GM19452 (cell line): Measurements from ENCODE around the gene CA9.

Experiments used
- ATAC-seq: cut with Tn5 transposase; IDR thresholded peaks from one replicate; pipeline ENCODE4 v1.9.1; 2021; ENCODE audit not compliant: unreplicated experiment

CA9 gene

DNA sequence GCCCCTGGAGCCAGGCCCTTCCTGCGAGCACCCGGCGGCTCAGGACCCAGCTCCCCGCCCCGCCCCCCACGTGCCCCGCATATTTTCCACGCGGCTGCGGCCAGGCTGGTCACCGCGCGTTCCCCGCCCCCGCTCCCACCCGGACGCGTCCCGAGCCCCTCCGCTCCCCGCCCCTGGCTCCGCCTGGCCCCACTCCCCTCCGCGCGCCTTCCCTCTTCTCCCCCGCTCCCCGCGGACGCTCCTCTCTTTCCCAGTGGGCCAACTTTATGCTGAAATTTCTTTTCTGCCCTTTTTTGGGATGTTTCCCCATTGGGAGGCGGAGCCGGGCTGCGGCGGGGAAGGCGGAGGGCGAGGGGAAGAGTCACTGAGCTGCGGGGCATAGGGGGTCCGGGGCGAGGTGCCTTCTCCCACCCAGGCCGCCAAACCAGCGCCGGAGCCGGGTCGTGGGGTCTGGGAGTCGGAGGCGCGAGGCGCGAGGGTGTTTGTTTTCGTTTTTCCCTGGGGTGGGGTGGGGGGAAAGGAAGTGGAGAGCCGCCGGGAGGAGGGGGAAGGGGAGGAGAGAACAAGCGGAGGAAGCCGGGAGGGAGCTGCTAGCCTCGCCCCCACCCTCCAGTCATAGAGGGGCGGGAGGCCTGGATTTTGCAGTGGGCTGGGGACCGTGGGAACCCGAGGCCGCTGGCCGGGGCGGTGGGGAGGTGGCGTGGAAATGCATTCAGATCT is 17.0 kb downstream of the CA9 start:
- no peak for ATAC-seq

DNA sequence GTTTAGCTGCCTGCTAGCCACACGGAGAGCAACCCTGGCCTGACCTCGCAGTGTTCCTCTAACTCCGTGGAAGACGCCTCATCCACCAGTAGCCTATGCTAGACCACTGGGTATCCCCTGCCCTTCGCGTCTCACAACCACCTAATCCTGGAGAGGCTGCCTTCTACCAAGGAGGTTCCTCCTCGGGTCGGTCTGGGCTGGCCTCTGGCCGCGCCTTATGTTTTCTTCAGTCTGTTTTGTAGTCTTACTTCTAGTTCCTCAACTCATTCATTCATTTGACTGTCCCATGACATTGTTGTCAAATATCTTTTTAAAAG is 17.6 kb downstream of the CA9 start:
- no peak for ATAC-seq

DNA sequence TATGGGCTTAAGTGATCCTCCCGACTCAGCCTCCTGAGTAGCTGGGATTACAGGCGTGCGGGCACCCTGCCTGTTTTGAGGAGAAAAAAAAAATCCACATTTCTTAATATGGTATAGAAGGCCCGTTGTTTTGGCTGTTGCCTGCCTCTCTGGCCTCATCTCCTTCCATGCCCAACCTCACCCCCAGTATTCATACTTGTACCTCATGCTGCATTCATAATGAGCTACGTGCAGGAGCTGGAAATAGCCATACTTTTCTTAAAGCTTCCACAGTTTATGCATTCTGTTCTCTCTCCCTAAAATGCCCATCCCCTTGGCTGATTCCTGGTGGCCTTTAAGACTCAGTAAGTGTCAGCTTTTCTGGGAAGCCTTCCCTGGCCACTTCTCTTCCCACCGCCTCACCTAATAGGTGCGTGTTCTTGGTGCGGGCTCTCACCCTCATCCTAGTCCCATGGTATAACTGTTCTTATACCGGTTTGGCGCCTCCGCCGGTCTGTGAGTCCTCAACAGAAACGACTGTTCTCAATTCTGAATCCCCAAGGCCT is 18.1 kb downstream of the CA9 start:
- ATAC-seq = no peak

DNA sequence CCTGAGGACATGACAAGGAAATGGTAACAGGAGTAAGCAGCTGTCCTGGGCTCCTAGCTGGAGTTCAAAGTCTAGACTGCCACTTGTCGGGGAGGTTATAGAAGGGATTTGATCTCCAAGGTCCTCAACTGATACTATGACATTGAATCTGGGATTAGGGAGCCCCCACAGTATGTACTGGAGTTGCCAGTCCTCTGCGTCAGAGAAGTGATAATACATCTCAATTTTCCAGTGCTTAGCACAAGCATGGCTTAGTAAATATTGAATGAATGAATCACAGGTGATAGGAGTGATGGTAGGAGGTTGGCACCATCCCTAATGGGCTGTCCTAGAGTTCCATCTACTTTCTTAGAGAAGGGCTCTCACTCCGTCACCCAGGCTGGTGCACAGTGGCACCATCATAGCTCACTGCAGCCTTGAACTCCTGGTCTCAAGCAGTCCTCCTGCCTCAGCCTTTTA is 22.2 kb downstream of the CA9 start:
- no peak for ATAC-seq

DNA sequence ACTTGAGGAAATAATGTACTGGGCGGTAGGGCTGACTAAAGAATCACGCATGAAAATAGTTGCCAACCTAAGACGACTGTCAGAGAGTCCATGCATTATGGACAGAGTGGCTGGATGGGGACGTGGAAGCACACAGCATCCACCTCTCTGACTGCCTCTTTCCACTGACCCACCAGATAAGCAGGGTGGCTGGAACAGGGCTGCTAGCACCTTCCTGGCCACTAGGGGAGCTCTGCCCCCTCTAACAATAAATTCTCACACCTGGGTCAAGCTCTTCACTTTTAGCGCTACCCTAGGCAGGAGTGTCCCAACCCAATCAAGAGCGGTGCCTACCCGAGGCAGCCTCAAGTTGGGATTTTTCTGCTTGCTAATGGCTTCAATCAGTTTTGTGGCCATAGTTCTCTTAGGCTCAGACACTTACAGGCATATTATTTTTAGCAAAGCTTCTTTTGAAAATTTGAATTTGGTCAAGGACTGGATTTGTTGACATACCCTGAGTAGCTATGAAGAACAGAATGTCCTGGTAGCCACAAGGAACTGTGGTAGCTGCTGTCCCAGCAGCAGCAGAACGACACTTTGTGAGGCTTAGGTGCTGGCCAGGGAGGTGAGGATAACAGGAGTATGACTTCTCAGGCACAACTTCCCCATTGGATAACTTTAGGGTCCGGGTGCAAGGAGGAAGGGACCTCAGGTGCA is 22.9 kb downstream of the CA9 start:
- no peak for ATAC-seq

DNA sequence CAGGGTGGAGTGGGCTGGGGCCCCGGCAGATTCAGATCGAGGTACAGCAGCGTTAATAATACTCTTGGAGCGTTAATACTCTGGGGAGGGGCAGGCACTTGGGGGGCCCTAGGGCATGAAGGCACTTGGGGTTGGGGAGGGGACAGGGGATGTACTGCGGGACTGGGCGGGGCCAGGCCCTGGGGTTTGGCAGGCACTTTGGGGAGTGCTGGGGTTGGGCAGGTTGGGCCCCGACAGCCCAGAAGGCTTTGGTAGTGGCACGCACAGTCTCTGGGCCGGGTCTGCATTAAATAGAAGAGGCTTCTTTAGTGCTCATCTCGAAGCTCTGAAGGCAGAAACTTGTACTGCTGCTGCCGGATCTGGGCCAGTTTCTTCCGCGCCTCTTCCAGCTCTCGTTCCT is 23.8 kb downstream of the CA9 start:
- ATAC-seq = no peak

DNA sequence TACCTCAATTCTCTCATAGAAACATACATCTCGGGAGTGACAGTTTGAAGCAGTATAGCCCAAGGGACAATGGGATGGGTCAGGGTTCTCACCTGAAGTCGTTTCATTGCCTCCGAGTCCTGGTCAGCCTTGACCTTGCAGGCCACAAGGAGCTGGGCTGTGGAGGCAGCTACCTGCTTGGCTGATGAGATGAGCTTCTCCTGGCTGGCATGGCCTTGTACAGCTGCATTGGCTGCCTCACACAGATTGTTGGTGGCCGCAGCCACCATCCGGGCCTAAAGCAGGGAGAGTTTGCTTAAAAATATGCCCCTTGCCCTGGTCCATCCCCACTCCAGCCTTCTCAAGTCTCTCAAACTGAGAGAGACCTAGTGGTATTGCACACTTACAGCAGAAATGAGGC is 24.5 kb downstream of the CA9 start:
- no peak for ATAC-seq

DNA sequence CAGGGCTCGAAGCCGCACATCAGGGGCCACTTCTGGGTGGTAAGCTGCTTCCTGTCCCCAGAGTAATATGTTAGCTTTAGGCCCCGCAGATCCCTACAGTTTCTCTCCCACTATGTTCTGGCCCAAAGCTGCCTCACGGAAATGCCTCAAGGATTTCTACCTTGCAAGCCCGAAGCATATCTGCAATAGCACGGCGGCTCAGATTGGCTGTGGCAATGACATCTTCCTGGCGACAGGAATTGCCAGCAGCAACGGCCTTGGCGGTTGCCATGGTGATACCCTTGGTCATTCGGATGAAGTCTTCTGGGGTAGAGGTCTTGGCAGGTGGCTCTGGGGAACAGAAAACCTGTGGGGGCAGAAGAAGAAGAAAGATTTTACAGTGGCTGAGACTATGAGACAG is 26.3 kb downstream of the CA9 start:
- ATAC-seq = no peak

DNA sequence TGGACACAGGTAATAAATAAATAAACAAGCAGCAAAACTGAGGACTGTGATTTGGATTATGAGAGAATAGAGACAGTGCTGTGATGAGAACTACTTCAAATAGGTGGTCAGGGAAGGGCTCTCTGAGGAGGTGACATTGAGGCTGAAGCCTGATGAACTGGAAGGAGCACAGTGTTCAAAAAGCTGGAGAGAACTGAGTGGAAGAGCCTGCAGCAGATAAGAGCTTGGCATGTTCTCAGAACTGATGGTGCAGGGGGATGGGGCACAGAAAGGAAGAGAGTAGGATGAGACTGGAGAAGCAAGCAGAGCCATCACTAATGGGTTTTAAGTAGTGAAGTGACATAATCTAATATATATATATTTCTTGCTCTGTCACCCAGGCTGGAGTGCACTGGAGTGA is 27.2 kb downstream of the CA9 start:
- no peak for ATAC-seq

DNA sequence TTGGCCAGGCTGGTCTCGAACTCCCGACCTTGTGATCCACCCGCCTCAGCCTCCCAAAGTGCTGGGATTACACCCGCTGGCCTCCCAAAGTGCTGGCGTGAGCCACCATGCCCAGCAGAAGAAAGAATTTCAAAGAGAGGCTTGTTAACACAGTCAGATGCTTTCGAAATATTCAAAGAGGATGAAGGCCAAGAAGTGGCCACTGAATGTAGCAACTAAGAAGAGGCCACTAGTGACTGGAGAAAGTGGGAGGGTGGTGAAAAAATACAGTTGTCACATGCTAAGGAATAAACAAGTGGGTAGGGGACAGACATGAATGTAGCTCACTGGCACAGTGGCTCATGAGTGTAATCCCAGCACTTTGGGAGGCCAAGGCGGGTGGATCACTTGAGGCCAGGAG is 29.0 kb downstream of the CA9 start:
- ATAC-seq = no peak

DNA sequence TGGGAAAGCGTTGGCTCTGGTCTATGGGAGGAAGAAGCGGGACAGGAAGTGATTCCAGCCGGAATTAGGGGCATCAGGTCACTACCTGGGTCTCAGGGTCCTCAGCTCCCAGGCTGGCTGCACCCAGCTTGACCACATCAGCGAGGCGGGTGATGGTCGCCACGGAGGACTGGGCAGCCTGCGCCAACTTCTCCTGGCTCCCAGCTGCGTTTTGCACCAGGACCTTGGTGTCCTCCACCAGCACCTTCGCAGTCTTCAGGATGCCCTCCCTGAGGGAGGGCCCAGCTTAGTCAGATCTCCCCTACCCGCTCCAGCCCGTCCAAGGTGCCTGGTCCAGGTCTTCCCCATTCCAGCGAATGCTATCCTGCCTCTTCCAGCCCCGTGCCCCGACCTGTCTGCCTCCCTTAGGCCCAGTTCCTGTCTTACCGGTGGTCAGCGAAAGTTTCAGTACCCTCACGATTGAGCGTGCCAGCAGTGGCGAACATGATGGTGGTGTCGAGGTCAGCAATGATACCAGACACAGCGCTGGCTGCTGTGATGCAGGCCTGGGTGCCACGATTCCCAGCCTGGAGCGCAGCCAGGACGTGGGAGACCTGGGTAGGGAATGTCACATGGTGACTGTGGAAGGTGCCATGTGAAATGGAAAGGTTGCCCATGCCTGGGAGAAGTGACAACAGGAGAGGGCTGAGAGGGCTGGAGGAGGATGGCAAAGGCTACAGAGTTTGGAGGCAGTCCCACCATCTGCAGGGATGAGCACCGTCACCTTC is 30.4 kb downstream of the CA9 start:
- no peak for ATAC-seq

DNA sequence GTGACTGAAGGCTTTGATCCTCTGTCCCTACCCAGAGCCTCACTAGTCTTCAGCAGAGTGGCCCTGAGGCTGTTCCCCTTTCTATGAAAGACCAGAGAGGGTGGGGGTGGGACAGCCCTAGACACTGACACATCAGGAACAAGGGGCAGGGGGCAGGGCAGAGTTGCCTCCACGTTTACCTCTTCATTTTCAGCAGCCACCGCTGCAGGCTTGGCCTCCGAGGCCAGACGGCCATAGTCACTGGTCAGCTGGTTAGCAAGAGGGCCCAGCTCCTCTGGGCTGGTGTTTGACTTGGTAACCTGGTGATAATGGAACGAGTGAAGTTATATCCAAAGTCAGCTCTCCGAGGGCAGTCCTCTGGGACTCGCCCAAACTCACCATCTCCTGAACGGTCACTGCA is 31.6 kb downstream of the CA9 start:
- ATAC-seq = no peak

DNA sequence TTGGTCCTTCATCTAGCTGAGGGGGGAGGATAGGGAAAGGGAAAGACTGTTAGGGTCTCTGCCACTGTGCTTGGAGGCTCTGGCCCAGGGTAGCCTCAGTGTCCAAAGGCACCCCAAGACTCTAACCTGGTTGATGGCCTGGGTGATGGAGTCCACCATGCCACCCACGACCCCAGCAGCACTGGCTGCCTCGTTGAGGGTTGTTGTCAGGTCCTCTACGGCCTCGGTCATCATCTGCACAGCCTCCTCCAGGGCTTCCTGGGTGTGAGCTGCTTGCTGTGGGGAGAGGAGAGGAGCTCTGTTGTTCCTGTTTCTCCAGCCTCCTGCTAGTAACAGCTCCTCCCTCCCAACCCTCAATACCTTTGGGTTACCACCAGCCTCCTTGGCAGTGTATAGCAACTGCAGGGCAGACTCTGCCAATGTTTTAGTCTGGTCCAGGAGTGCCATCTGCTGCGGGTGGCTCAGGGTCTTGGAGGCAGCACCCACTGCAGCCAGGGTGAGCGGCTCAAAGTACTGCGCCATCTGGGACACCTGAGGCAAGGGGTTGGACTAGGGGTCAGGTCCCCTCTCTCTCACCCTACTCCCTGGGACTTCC is 32.2 kb downstream of the CA9 start:
- no peak for ATAC-seq

DNA sequence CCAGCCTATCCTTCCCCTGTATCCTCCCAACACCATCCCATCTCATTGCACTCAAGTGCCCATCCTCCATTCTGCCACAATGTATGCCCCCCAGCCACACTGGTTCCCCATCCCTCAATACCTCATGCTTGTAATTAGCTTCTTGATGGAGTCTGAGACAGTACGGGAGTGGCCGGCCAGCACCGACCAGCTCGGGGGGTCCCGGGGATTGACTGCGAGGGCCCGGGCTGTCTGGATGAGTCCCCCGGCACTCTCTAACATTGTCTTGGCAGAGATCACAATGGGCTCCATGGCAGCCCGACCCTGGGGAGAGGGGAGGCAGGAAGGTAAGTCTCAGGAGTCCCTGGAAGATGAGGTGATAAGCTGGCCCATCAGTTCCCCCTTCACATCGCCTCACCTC is 33.2 kb downstream of the CA9 start:
- ATAC-seq = no peak

DNA sequence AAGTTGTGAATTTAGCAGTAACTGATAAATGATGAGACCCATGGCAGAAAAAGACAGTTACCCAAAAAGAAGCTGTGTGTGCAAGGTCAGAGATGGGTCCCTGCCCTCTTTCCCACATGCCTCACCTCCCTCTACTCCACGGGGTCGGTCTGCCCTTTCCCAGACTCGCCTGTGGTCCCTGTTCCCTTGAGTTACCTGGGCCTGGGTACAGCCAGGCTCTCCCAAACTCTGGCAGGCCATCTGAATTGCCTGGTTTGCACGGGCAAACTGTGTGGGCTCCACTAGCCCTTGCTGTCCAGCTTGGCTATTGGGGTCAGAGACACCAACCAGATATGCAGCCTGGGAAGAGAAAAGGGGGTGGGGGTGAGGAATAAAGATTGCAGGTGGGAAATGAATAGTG is 34.4 kb downstream of the CA9 start:
- ATAC-seq = no peak

DNA sequence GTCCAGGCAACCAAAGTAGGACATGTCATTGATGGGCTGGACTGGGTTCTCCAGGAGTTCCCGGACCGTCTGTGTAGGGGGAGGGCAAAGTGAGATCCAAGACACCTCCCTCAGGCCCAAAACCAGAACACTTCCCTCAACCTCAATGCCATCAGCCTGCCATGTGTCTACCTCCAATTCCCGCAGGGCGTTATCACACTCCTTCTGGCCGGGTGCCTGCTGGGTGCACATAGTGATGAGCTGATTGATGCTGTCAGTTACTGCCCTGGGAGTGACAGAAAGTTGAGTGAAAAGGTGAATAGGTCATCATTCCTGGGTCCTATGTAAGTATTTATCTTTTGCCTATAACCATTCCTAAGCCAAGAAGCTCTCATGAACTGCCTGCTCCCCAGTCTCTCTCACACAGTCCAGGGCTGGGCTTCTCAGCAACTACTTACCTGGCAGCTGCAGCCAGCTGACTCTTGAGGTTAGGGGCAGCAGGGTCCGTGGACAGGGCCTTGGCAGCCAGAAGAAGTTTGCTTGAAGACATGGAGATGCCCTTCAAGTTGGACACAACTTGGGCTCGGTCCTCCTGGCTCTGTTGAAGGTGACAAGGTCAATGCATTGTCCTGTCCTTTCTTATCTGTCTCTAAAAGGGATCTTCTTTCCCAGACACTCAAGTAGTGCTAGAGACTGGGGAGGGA is 37.2 kb downstream of the CA9 start:
- ATAC-seq = no peak

DNA sequence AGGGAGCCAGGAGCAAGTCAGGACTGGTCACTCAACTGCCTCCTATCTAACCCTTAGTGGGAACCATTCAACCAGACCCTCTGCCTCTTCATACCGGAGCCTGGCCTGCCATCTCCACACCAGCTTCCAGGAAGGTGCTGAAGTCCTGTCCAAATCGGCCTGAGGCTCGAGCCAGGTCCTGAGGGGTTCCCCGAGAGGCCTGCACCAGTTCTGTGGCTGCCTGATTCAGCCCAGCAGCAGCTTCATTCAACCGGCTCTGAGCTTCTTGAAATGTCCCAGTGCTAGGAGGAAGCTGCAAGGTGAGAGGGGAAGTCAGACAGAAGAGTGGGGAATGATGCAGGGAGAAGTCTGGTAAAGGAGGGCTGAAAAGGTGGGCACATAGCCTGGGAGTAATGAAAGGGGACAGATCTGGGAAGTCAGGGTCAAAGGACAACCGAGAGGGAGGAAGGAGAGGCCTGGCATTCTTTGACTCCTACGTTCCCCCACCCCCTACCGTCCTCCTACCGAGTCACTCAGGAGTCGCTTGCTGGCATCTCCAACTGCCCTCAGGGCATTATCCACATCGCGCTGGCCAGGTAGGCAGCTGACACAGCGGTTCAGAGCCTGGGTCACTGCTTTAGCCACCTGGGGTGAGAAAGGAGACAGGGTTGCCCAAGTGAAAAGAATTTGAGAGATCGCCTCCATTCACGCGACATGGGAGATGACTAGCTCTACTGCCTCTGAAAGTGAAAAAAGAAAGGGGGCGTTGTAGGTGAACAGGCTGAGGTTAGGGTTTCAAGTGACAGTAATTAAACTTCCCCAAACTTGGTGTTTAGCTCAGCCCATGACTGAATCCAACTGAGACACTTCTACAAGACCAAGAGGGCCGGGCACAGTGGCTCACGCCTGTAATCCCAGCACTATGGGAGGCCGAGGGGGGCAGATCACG is 38.0 kb downstream of the CA9 start:
- no peak for ATAC-seq

DNA sequence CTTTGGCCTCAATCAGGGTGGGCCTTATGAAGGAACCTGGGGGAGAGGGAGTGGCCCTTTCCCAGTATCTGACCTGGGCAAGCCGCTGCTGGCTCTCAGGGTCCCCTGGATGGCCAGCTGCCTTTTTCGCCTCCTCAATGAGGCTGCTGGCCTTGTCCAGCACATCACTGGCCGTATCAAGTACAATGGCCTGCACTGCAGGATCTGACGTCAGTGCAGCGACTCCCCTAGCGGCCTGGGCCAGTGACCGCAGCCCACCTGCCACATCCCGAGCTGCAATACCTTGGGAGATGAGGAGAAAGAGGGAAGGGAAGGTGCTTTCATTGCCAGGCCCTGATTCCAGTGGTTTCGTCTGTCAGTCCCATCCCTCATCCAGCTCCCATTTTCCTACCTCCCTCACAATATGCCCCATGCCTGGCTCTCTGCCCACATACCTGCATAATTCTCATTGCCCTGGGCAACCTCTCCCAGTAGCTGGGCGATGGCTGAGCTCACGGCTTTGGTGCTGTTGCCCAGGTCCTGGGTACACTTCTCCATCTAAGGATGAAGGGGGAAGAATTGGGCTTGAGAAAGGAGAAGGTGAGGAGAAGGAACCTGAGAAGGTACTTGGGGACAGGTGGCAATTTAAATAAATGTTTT is 39.2 kb downstream of the CA9 start:
- no peak for ATAC-seq

DNA sequence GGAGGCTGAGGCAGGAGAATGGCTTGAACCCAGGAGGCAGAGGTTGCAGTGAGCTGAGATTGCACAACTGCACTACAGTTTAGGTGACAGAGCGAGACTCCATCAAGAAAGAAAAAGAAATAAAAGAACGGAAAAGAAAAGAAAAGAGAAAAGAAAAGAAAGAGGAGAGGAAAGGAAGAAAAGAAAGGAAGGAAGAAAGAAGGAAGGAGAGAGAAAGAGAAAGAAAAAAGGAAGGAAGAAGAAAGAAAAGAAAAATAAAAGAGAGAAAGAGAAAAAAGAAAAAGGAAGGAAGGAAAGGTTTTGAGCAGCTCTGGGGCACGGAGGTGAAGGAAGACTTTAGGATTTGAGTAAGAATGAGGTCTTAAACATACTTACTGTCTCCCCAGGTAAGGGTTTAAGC is 39.9 kb downstream of the CA9 start:
- ATAC-seq = no peak
